Neural progenitor cell (in vitro differentiated cells): ENCODE measurements around the gene GRIK5.

Source experiments
- EZH2phosphoT487 ChIP-seq: fragments of 200-600 bp; sonication (generic); IDR thresholded peaks from 2 replicates; pipeline ENCODE4 v1.6.1; 2017; ENCODE audit warnings: antibody characterized with exemption
- TF ChIP-seq, protein P1 (sequence below): fragments of 200-600 bp; sonication (generic); IDR thresholded peaks from 2 replicates; pipeline ENCODE4 v1.5.1; 2017; ENCODE audit warnings: antibody characterized with exemption, mild to moderate bottlenecking

DNA sequence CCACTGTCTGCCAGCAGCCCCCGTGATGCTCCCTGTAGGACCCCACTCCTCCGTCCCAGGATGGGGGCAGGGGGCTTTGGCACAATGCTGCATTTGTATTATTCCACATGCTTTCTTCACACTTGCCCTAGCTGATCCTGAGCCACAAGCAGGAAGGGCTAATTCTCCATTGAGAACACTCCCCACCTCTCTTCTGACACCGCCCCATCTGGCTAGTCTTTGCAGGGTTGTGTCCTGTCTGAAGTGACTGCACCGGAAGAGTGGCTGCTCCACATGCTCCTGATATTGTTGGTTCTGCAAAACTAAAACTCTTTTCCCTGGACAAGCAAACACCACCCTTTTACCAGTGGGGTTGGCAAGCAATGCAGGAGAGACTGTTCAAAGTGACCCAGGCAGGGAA is 23.9 kb upstream of the GRIK5 start:
- TF ChIP-seq, protein P1, sequence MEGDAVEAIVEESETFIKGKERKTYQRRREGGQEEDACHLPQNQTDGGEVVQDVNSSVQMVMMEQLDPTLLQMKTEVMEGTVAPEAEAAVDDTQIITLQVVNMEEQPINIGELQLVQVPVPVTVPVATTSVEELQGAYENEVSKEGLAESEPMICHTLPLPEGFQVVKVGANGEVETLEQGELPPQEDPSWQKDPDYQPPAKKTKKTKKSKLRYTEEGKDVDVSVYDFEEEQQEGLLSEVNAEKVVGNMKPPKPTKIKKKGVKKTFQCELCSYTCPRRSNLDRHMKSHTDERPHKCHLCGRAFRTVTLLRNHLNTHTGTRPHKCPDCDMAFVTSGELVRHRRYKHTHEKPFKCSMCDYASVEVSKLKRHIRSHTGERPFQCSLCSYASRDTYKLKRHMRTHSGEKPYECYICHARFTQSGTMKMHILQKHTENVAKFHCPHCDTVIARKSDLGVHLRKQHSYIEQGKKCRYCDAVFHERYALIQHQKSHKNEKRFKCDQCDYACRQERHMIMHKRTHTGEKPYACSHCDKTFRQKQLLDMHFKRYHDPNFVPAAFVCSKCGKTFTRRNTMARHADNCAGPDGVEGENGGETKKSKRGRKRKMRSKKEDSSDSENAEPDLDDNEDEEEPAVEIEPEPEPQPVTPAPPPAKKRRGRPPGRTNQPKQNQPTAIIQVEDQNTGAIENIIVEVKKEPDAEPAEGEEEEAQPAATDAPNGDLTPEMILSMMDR, result no peak
- no peak for TF ChIP-seq EZH2phosphoT487
